GM03348 (cell line): ENCODE measurements around the gene CPNE4.
A peak's percentile ranks its signal among the peaks of the same experiment; 100 is the strongest.
"Not testable (repeated sequence)": the region's sequence is repeated elsewhere in the genome, so short reads cannot be mapped to it uniquely, and the experiment has no call there.

Source experiments
- DNase-seq: peaks from one replicate; pipeline ENCODE4 v3.0.0; 2012; ENCODE audit warnings: low spot score

CPNE4 gene

GRCh38 chr3:131960324-131960723, 74.5 kb downstream of the CPNE4 start:
- DNase-seq = no peak

GRCh38 chr3:131957980-131958379, 76.8 kb downstream of the CPNE4 start:
- no peak for DNase-seq

- peak; percentile 5 for DNase-seq
Observed at GRCh38 chr3:131957511-131957910, 77.3 kb downstream of the CPNE4 start.

GRCh38 chr3:131948806-131949205, 86.0 kb downstream of the CPNE4 start:
- no peak for DNase-seq

- no peak for DNase-seq
Observed at GRCh38 chr3:131944676-131945075, 90.1 kb downstream of the CPNE4 start.

GRCh38 chr3:131933665-131934064, 101.1 kb downstream of the CPNE4 start:
- no peak for DNase-seq

- no peak for DNase-seq
Observed at GRCh38 chr3:131928593-131928992, 106.2 kb downstream of the CPNE4 start.

- DNase-seq = no peak
Observed at GRCh38 chr3:131925571-131925970, 109.2 kb downstream of the CPNE4 start.

- DNase-seq = peak; percentile 35
Observed at GRCh38 chr3:131922356-131922755, 112.5 kb downstream of the CPNE4 start.

GRCh38 chr3:131917006-131917405, 117.8 kb downstream of the CPNE4 start:
- DNase-seq = no peak

- no peak for DNase-seq
Observed at GRCh38 chr3:131914090-131914691, 120.6 kb downstream of the CPNE4 start.

- DNase-seq = no peak
Observed at GRCh38 chr3:131912255-131912654, 122.6 kb downstream of the CPNE4 start.

- no peak for DNase-seq
Observed at GRCh38 chr3:131907796-131908195, 127.0 kb downstream of the CPNE4 start.

GRCh38 chr3:131903988-131904415, 130.8 kb downstream of the CPNE4 start:
- peak; percentile 82 for DNase-seq

- DNase-seq = no peak
Observed at GRCh38 chr3:131901686-131902085, 133.1 kb downstream of the CPNE4 start.

GRCh38 chr3:131900891-131901290, 133.9 kb downstream of the CPNE4 start:
- DNase-seq = no peak

- no peak for DNase-seq
Observed at GRCh38 chr3:131899021-131899420, 135.8 kb downstream of the CPNE4 start.

- DNase-seq = no peak
Observed at GRCh38 chr3:131898346-131898745, 136.5 kb downstream of the CPNE4 start.

- DNase-seq = no peak
Observed at GRCh38 chr3:131896285-131896684, 138.5 kb downstream of the CPNE4 start.

GRCh38 chr3:131895766-131896165, 139.0 kb downstream of the CPNE4 start:
- DNase-seq = no peak

GRCh38 chr3:131892331-131892730, 142.5 kb downstream of the CPNE4 start:
- no peak for DNase-seq

GRCh38 chr3:131885871-131886270, 148.9 kb downstream of the CPNE4 start:
- not testable (repeated sequence) for DNase-seq

GRCh38 chr3:131883711-131884407, 151.0 kb downstream of the CPNE4 start:
- DNase-seq = no peak

GRCh38 chr3:131883086-131883485, 151.7 kb downstream of the CPNE4 start:
- DNase-seq = no peak
